Measurements from ENCODE around the gene DNPH1.

- TF ChIP-seq EZH2phosphoT487 (IDR thresholded peaks at IDR 0.05; ENCODE audit: unreplicated experiment): no peak
- no peak for TF ChIP-seq CTCF (conservative IDR thresholded peaks at IDR 0.05; ENCODE audit: low read depth in 2 of 2)
Measured at GRCh38 chr6:43180985-43181384, 48.3 kb downstream of the DNPH1 start.
